Mucosa of rectum (tissue), 2 donors: ENCODE measurements around the gene OPCML.

ENCODE experiments used
- H3K27ac ChIP-seq, 2 donors: one replicate each; pipeline ENCODE4 v1.7.0; 2013; ENCODE audit warnings: inconsistent platforms in 2 of 2, low read depth in 2 of 2, low read length in 2 of 2
- H3K27me3 ChIP-seq, 2 donors: one replicate each; pipeline ENCODE4 v1.7.0; 2013; ENCODE audit warnings: low read length in 2 of 2; ENCODE audit not compliant: control insufficient read depth in 2 of 2, insufficient read depth in 2 of 2
- H3K36me3 ChIP-seq, 2 donors: one replicate each; pipeline ENCODE4 v1.7.0; 2013; ENCODE audit warnings: low read length in 2 of 2; ENCODE audit not compliant: control insufficient read depth in 2 of 2, insufficient read depth in 2 of 2
- H3K4me1 ChIP-seq, 2 donors: one replicate each; pipeline ENCODE4 v1.7.0; 2013; ENCODE audit warnings: low read length in 2 of 2, mild to moderate bottlenecking in 1 of 2; ENCODE audit not compliant: control insufficient read depth in 2 of 2, insufficient read depth in 2 of 2
- H3K4me3 ChIP-seq, 2 donors: one replicate each; pipeline ENCODE4 v1.7.0; 2013; ENCODE audit warnings: low read length in 2 of 2
- H3K9ac ChIP-seq, 2 donors: one replicate each; pipeline ENCODE4 v1.7.0; 2013; ENCODE audit warnings: low read length in 2 of 2, low read depth in 1 of 2, mild to moderate bottlenecking in 1 of 2
- H3K9me3 ChIP-seq, 2 donors: one replicate each; pipeline ENCODE4 v1.7.0; 2013; ENCODE audit warnings: low read length in 2 of 2; ENCODE audit not compliant: control insufficient read depth in 2 of 2
- donor health status: healthy.
- donor health status: Normal muscosa, but diverticular disease.

Gene OPCML

DNA sequence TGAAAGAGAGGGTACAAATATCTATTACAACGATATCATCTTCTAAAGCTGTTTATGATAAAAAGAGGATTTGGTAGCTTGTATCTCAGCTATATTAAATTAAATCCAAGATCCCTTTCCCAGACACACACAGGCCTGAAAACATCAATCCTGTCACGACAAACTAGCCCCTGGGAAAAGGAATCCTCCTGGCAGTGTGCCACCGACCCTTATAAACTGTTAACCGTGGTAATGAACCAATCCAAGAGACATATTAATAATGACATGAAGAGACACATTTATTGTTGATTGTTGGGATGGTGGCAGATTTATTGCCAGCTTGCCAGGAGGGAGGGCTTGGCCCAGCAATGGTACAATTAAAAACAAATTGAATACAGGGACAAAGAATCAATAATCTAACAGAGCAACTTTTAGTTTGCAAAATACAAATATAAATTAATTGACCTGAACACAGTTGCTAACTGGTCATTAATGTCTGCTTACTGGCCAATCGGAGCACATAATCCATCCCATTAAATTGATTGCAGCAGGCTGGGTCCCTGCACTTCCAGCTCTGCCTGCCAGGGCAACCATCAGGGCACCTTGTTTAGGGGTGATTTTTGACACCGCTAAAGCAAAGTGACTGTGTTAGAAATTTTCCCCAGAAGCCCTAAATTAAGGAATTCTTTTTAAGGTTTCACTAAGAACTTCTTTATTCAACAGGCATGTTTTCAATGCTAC lies 887.6 kb downstream of the OPCML start:
- Histone ChIP-seq H3K9me3 (no peaks in the 10 kb centered on the region), H3K36me3 (no peaks in the 10 kb centered on the region), H3K27me3 (no peaks in the 10 kb centered on the region), H3K27ac (no peak overlapping the region), H3K4me3 (no peak overlapping the region), H3K9ac (no peak overlapping the region), H3K4me1 (no peaks in the 10 kb centered on the region)

DNA sequence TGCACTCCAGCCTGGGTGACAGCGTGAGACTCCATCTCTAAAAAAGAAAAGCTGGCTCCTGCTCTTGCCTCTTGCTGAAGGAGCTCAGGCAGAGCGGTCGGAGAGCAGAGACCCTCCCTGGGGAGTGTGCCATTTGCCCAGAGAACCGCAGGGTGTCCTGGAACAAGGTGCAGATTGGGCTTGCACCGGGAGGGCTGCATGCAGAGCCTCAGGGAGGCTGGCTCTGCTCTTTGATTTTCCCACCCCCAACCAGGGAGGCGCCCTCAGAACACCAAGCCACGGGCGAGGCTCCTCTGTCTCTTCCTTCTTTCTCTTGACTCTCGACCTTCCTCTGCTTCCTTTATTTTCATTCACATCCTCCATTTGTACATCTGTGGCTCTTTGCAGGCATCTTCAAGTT lies 889.1 kb downstream of the OPCML start:
- Histone ChIP-seq H3K4me3 (no peak overlapping the region), H3K9ac (no peak overlapping the region), H3K36me3 (no peaks in the 10 kb centered on the region), H3K9me3 (no peaks in the 10 kb centered on the region), H3K4me1 (no peaks in the 10 kb centered on the region), H3K27ac (no peak overlapping the region), H3K27me3 (no peaks in the 10 kb centered on the region)

DNA sequence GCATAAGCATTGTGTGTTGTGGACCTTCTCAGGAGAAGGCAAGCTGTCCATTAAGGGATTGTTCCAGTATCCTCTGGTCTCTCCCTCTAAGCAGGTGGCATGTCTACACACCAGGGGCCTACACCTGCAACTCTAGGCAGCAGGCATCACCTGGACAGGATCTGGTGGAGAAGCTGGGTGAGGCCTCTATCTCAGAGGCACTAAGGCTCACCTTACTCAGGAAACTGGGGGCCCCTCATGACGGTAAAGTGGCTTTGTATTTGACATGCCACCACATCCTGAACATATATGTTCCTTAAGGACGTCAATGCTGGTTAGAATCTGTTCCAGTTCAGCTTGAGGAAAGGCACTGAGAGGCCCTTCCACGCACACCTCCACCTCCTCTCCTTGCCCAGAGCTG lies 891.3 kb downstream of the OPCML start:
- Histone ChIP-seq H3K9me3 (no peaks in the 10 kb centered on the region), H3K27me3 (no peaks in the 10 kb centered on the region), H3K4me3 (no peak overlapping the region)

DNA sequence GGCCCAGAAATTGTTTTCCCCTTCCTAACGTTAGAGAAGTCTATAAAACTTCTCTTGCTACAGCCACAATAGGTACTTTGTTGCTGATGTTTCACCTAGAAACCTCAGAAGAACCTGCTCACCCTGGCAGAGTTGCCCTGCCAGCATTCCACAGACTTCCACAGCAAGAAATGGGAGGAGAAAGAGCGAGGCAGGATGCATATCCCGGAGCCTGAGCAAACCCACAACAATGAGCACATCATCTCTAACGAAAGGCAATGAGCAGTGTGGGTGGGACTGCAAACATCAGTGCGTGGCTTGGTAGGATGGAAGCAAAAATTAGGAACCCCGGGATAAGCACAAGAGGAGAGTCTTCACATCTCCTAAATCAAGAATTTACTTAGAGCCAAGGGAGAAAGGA lies 892.3 kb downstream of the OPCML start:
- Histone ChIP-seq H3K9me3 (no peaks in the 10 kb centered on the region), H3K4me1 (no peaks in the 10 kb centered on the region), H3K27ac (no peak overlapping the region), H3K4me3 (no peak overlapping the region), H3K9ac (no peak overlapping the region), H3K36me3 (no peaks in the 10 kb centered on the region), H3K27me3 (no peaks in the 10 kb centered on the region)

More for the DNA sequence above, 891.3 kb downstream of the OPCML start:
- Histone ChIP-seq H3K4me1 (no peaks in the 10 kb centered on the region), H3K36me3 (no peaks in the 10 kb centered on the region), H3K27ac (no peak overlapping the region), H3K9ac (no peak overlapping the region)

DNA sequence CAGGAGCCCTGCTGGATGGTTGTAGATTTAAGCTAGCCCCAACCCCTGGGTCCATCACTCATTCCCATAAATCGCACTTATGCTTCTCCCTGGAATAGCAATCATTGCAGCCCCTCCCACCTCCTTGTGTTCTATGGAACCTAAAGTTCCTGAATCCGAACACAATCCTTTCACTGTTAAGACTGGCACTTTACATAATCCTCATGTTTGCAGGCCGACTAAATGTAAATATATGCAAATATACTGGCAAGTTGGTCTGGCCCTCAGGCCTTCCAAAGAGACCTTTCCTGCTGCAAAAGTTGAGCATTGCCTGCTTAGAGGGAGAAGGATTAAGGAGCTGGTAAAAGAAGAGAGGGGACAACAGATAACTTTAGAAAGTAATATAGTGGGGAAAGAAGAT lies 892.9 kb downstream of the OPCML start:
- Histone ChIP-seq H3K4me3 (no peak overlapping the region), H3K36me3 (no peaks in the 10 kb centered on the region), H3K27ac (no peak overlapping the region), H3K27me3 (no peaks in the 10 kb centered on the region), H3K9me3 (peaks cover 0 to 3% of the 10 kb centered on the region in 2 donors), H3K4me1 (no peaks in the 10 kb centered on the region), H3K9ac (no peak overlapping the region)

DNA sequence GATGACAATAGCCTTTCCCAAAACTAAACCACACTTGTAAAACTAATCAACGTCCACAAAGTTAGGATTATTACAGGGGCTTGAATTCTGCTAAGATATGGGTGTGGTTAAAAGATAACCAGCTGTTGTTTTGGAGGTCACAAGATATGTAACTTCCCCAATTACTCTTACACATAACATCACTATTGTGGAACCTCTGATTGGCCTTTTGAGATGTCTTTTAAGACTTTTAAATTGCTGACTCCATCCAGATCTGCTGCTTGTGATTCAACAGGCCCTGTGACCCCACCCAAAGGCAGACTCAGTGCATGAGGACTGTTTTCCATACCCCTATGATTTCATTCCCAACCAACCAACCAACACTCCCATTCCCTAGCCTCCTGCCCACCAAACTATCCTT lies 893.9 kb downstream of the OPCML start:
- Histone ChIP-seq H3K9ac (no peak overlapping the region), H3K36me3 (no peaks in the 10 kb centered on the region), H3K9me3 (peaks cover 0 to 3% of the 10 kb centered on the region in 2 donors), H3K4me1 (no peaks in the 10 kb centered on the region), H3K27ac (no peak overlapping the region), H3K27me3 (no peaks in the 10 kb centered on the region), H3K4me3 (no peak overlapping the region)

DNA sequence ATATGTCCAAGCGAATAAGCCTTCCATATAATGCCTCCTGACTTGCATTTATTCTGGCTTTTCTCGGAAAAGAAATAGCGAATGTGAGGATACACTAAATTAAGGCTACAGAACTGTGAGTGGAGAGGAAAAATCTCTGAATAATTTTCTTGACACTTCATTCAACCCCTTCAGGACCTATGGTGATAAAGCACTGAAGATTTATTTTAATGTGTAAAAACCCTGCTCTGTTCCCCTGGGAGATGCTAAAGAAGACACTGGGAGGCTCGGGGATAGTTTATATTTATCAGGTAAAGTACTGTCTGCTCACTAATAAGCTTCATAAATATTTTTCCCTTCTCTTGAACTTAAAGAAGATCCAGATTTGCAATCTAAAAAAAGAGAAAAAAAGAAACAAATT lies 895.8 kb downstream of the OPCML start:
- H3K36me3 ChIP-seq = no peaks in the 10 kb centered on the region
- H3K4me1 ChIP-seq = no peaks in the 10 kb centered on the region
- H3K4me3 ChIP-seq = no peak overlapping the region
- H3K9me3 ChIP-seq = peaks cover 0 to 3% of the 10 kb centered on the region in 2 donors
- no peaks in the 10 kb centered on the region for H3K27me3 ChIP-seq
- H3K9ac ChIP-seq = no peak overlapping the region
- H3K27ac ChIP-seq = no peak overlapping the region

DNA sequence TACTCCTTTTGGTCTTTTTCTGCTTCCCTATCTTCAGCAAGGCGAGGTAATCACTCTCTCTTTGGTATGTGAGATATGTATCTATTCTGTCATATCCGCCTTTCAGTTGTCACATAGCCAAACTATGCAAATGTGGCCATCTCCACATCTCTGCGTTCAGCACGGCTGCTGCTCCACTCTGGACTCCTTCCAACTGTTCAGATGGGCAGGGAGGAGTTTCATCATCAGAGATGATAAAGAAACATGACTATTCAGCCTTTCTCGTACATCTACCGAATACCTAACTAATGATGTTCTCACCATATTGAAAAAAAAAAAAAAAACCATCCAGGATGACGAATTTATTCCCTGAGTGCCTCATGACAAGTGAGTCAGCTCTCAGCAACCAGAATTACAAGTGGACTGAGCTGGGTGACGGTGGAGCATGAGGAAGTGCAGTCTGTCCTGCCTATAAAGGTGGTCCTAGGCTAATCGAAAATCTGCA lies 899.6 kb downstream of the OPCML start:
- H3K27ac ChIP-seq = no peak overlapping the region
- no peaks in the 10 kb centered on the region for H3K36me3 ChIP-seq
- no peaks in the 10 kb centered on the region for H3K27me3 ChIP-seq
- H3K9me3 ChIP-seq = peaks cover 0 to 6% of the 10 kb centered on the region in 2 donors
- no peak overlapping the region for H3K4me3 ChIP-seq
- no peak overlapping the region for H3K9ac ChIP-seq
- H3K4me1 ChIP-seq = no peaks in the 10 kb centered on the region

DNA sequence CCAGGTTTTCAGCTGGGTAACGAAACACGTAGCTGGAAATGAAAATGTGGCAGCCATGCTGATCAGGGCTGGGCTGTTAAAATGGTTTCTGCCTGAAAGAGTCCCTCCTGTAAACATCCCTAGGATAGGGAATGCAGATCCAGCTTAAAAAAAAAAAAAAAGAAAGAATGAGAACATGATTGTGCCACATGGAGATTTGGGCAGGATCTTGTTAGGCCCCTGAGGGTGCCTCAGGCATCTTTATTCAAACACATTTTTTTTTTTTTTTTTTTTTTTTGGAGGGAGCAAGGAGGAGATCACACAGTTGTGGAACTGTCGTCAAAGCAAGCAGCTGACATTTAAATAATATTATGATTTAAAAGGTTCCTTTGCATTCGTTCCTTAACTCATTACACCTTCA lies 900.3 kb downstream of the OPCML start:
- Histone ChIP-seq H3K9ac (no peak overlapping the region), H3K27me3 (no peaks in the 10 kb centered on the region), H3K4me1 (no peaks in the 10 kb centered on the region), H3K4me3 (no peak overlapping the region), H3K9me3 (peaks cover 0 to 6% of the 10 kb centered on the region in 2 donors), H3K36me3 (no peaks in the 10 kb centered on the region), H3K27ac (no peak overlapping the region)

DNA sequence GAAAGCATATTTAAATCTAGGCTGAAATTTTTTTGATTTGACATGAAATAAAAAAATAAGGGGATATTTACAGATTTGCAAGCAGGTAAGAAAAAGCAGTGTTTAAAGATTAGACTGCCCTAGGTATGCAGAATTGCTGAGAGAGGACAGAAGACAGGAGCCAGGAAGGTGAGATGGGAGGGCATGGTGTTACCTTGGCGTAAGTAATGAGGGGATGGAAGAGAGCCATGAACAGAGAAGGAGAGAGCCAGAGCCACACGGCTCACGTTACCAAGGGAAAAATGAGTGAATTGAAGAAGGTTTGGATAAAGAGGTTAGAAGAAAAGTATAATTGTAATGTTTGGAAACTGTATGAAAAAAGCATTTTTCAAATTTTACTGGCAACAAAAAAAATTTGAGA lies 904.3 kb downstream of the OPCML start:
- H3K9me3 ChIP-seq = peaks cover 0 to 5% of the 10 kb centered on the region in 2 donors
- H3K27me3 ChIP-seq = no peaks in the 10 kb centered on the region
- no peaks in the 10 kb centered on the region for H3K4me1 ChIP-seq
- H3K4me3 ChIP-seq = no peak overlapping the region
- H3K9ac ChIP-seq = no peak overlapping the region
- no peak overlapping the region for H3K27ac ChIP-seq
- no peaks in the 10 kb centered on the region for H3K36me3 ChIP-seq
